ENCODE results near the gene GJE1.

The GJE1 gene

DNA sequence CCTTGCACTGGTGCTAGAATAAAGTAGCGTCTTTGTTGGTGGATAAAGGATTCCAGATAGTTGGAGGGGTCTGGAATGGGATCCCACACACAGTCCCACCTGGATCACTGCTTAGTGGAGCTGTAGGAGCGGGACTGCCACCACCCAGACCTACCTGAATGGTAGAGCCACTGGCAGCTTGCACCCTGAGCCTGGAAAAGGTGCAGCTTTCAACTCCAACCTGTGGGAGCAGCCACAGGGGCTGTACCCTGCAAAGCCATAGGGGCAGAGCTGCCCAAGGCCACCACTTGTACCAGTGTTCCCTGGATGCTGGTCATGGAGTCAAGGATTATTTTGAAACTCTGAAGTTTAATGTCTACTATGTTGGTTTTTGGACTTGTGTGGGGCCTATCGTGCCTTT lies 41.3 kb downstream of the GJE1 start:
- ChIA-PET CTCF (interaction anchor here (2.2 kb wide), 1 partner anchor 18 kb away, joined by 7 read pairs; no protein-coding TSS in a partner anchor), POLR2A (no interaction called here)
- H3K4me3 ChIP-seq (ENCODE audit: low read depth, low read length) = no peak overlapping the region
- TF ChIP-seq, protein P1, sequence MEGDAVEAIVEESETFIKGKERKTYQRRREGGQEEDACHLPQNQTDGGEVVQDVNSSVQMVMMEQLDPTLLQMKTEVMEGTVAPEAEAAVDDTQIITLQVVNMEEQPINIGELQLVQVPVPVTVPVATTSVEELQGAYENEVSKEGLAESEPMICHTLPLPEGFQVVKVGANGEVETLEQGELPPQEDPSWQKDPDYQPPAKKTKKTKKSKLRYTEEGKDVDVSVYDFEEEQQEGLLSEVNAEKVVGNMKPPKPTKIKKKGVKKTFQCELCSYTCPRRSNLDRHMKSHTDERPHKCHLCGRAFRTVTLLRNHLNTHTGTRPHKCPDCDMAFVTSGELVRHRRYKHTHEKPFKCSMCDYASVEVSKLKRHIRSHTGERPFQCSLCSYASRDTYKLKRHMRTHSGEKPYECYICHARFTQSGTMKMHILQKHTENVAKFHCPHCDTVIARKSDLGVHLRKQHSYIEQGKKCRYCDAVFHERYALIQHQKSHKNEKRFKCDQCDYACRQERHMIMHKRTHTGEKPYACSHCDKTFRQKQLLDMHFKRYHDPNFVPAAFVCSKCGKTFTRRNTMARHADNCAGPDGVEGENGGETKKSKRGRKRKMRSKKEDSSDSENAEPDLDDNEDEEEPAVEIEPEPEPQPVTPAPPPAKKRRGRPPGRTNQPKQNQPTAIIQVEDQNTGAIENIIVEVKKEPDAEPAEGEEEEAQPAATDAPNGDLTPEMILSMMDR (IDR thresholded peaks at IDR 0.05; ENCODE audit: insufficient read depth, low read length, missing control alignments) = no peak
- DNase-seq (ENCODE audit: low read depth, low spot score) = no peak

DNA sequence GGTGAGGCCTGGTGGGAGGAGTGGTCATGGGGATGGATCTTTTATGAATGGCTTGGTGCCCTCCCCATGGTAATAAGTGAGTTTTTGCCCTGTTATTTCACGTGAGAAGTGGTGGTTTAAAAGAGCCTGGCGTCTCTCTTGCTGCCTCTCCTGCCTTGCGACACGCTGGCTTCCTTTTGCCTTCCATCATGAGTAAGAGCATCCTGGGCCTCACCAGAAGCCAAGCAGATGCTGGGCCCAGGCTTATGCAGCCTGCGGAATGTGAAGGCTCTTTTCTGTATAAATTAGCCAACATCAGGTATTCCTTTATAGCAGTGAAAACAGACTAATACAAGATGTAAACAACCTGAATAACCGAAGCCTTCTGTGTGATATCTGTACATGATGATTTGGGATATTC lies 42.0 kb downstream of the GJE1 start:
- no peak overlapping the region for H3K4me3 ChIP-seq (ENCODE audit: low read depth, low read length)
- CTCF ChIA-PET = interaction anchor here (0.6 to 2.2 kb wide), 3 partner anchors 19 to 34 kb away, joined by 3 to 7 read pairs (median 3); no protein-coding TSS in a partner anchor
- DNase-seq (ENCODE audit: low read depth, low spot score) = no peak
- POLR2A ChIA-PET = no interaction called here
- TF ChIP-seq, protein P1 (IDR thresholded peaks at IDR 0.05; ENCODE audit: insufficient read depth, low read length, missing control alignments) = no peak

DNA sequence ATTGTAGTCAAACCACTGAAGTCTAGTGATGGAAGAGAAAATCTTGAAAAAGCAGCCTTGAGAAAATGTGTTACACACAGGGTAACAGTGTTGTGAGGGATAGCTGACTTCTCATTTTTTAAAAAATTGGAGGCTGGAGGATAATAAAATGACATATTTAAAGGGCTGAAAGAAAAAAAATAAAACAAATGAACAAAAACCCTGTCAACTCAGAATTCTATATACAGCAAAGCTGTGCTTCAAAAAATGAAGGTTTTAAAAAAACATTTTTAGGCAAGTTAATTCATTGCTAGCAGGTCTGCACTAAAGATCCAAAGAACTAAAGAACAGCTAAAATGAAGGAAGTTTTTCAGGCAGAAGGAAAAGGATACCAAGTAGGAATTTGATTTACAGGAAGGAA lies 45.4 kb downstream of the GJE1 start:
- ChIA-PET POLR2A (no interaction called here), CTCF (interaction anchor here (1.5 to 2.7 kb wide), 3 partner anchors 21 to 211 kb away, joined by 5 to 12 read pairs (median 6); no protein-coding TSS in a partner anchor)
- H3K4me3 ChIP-seq (ENCODE audit: low read depth, low read length) = no peak overlapping the region
- DNase-seq (ENCODE audit: low read depth, low spot score) = no peak
- TF ChIP-seq, protein P1 (IDR thresholded peaks at IDR 0.05; ENCODE audit: insufficient read depth, low read length, missing control alignments) = no peak

DNA sequence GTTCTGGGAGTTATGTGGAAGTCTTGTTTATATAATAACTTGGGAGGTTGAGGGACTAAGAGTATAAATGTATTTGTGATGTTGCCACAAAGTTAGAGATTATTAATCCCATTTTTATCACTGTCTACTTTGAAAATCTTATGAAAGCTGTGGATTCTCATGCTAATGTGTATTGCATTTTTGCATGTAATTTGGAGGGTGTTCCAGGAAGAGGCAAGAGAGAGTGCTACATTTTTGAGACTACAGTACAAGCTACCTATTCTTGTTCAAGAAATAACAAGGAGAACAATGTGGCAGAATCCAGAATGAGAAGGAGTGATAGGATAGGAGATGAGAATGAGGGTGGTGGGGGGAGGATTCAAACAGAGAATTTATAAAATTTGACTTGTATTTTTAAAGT lies 49.3 kb downstream of the GJE1 start:
- no peak overlapping the region for H3K4me3 ChIP-seq (ENCODE audit: low read depth, low read length)
- CTCF ChIA-PET = interaction anchor here (0.9 to 1.6 kb wide), 3 partner anchors 16 to 26 kb away, joined by 3 to 8 read pairs (median 4); no protein-coding TSS in a partner anchor
- DNase-seq (ENCODE audit: low read depth, low spot score) = no peak
- POLR2A ChIA-PET = no interaction called here
- TF ChIP-seq, protein P1 (IDR thresholded peaks at IDR 0.05; ENCODE audit: insufficient read depth, low read length, missing control alignments) = no peak

DNA sequence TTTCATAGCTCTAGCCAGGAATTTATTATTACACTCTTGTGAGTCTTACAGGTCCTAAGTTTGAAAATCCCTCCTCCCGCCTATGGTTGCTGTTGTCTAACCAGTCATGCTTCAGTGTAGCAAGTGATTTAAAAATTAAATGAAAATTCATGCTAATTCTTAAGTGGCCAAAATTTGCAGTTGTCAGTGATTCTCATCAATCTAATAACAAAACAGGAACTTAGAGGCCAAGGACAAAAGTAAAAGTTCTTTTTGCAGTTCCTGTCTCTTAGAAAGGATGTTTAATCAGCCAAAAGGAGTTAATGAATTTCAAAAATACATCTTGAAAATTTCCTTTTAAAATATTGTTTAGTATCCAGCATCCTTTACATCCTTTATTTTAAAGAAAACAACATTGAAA lies 50.6 kb downstream of the GJE1 start:
- ChIA-PET CTCF (interaction anchor here (1.6 kb wide), 1 partner anchor 27 kb away, joined by 8 read pairs; no protein-coding TSS in a partner anchor), POLR2A (no interaction called here)
- no peak for DNase-seq (ENCODE audit: low read depth, low spot score)
- TF ChIP-seq, protein P1 (IDR thresholded peaks at IDR 0.05; ENCODE audit: insufficient read depth, low read length, missing control alignments) = no peak
- H3K4me3 ChIP-seq (ENCODE audit: low read depth, low read length) = no peak overlapping the region

DNA sequence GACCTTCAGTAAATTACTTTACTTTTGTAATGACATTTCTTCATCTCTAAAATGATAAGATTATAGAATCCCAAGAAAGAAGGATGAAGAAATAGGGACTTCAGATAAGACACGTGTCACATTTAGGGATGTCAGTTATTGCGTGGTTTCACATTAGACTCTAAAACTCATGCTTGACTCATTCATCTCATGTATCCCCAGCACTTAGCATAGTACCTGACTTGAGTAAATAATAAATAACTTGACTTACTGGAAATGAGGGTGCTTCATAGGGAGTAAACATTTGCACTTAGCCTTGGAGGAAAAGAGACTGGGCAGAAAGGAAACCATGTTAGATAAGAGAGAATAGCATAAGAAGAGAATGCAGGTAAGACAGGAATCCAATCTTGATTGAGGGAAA lies 51.6 kb downstream of the GJE1 start:
- no peak for DNase-seq (ENCODE audit: low read depth, low spot score)
- ChIA-PET POLR2A (no interaction called here), CTCF (no interaction called here)
- TF ChIP-seq, protein P1 (IDR thresholded peaks at IDR 0.05; ENCODE audit: insufficient read depth, low read length, missing control alignments) = no peak
- H3K4me3 ChIP-seq (ENCODE audit: low read depth, low read length) = no peak overlapping the region
